HG03520 (cell line): Measurements from ENCODE around the gene MYO3B.

ENCODE experiments used
- ATAC-seq: cut with Tn5 transposase; IDR thresholded peaks from one replicate; pipeline ENCODE4 v1.9.1; 2021; ENCODE audit warnings: mild to moderate bottlenecking, moderate library complexity; ENCODE audit not compliant: unreplicated experiment

The MYO3B gene

GRCh38 chr2:170162271-170162632 lies 15.7 kb upstream of the MYO3B start:
- no peak for ATAC-seq

GRCh38 chr2:170163411-170164065 lies 14.4 kb upstream of the MYO3B start:
- no peak for ATAC-seq

- ATAC-seq: no peak
Measured at GRCh38 chr2:170165129-170165528, 12.8 kb upstream of the MYO3B start.

DNA sequence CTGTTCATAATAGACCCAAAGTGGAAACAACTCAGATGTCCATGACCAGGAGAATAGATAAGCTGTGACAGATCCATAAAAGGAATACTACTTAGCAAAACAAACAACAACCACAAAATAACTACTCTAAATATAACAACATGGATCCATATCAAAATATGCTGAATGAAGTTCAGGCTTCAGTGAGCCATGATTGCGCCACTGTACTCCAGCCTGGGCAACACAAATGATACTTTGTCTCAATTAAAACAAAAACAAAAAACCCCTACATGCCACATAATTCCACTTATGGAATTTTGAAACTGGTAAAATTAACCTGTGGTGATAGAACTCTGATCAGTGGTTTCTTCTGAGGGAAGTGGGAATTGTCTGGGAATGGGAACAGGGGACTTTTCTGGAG lies 11.2 kb upstream of the MYO3B start:
- no peak for ATAC-seq

GRCh38 chr2:170170281-170171040 lies 7.5 kb upstream of the MYO3B start:
- ATAC-seq: no peak

- no peak for ATAC-seq
Measured at GRCh38 chr2:170176212-170176611, 1.7 kb upstream of the MYO3B start.

- ATAC-seq: peak; percentile 63
Measured at GRCh38 chr2:170180031-170180566, 2.2 kb downstream of the MYO3B start.

DNA sequence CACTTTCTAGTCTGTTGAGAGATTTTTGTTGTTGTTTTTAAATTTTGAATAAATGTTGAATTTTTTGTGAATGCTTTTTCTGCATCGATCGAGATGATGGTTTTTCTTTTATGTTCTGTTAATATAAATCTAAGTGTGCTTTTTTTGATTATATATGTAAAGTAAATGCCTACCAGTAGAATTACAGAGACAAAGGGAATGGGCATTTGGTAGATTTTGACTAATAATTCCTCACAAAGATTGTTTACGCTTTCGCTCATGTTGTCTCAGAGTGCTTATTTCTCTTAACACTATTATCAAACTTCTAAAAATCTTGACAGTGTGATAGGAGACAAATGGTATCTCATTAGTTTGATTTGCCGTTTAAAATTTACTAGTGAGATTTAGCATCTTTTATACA lies 3.7 kb downstream of the MYO3B start:
- ATAC-seq: no peak

DNA sequence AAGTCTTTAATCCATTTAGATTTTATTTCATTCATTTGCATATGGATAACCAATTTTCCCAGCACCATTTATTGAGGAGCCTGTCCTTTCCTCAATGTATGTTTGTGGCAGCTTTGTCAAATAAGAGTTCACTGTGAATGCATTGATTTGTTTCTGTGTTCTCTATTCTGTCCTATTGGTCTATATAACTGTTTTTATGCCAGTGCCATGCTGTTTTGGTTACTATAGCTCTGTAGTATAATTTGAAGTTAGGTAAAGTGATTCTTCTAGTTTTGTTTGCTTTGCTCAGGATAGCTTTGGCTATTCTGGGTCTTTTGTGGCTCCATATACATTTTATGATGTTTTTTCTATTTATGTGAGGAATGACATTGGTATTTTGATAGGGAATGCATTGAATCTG lies 7.4 kb downstream of the MYO3B start:
- ATAC-seq: no peak

- ATAC-seq: no peak
Measured at GRCh38 chr2:170189757-170190156, 11.8 kb downstream of the MYO3B start.

DNA sequence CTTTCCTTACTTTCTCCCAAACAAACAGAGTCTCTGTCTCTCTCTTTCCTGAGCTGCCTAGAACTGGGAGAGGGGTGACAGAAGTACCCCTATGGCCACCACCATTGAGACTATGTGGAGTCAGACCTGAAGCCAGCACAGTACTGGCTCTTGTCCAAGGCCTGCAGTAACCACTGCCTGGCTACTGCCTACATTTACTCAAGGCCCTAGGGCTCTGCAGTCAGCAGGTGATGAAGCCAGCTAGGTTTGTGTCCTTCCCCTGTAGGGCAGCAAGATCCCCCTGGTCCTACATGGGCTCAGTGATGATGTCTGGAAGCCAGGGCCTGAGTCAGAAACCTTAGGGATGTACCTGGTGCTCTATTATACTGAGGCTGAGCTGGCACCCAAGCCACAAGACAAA lies 12.2 kb downstream of the MYO3B start:
- no peak for ATAC-seq

DNA sequence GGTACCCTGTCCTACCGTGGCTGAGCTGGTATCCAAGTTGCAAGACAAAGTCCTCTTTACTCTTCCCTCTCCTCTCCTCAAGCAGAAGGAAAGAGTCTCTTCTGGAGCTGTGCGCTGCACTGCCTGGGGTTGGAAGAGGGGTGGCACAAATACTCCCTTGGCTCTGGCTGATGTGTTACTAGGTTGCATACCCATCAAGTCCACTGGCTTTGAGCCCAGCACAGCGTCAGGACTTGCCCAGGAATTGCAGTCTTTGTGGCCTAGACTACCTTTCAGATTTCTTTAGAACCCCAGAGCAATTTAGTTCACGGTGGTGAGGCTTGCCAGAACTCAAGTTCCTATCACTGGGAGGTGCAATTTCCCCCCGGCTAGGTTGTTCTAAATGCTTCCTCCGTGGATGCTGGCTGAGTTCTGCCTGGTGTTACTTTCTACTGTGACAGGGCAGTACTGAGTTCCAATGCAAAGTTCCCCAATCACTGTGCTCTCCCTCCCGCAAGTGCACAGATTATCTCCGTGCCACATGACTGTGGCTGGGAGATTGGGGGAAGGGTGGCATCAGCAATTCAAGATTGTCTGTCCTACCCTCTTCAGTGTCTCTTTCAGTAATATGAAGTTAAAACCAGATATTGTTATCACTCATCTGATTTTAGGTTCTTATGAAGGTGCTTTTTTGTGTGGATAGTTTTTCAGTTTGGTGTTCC lies 13.4 kb downstream of the MYO3B start:
- no peak for ATAC-seq

- ATAC-seq: no peak
Measured at GRCh38 chr2:170196963-170197362, 19.0 kb downstream of the MYO3B start.

GRCh38 chr2:170201275-170201674 lies 23.3 kb downstream of the MYO3B start:
- no peak for ATAC-seq

- ATAC-seq: no peak
Measured at GRCh38 chr2:170201734-170202393, 23.9 kb downstream of the MYO3B start.

- ATAC-seq: no peak
Measured at GRCh38 chr2:170202437-170202836, 24.5 kb downstream of the MYO3B start.

GRCh38 chr2:170204298-170204951 lies 26.5 kb downstream of the MYO3B start:
- no peak for ATAC-seq

- no peak for ATAC-seq
Measured at GRCh38 chr2:170206246-170206645, 28.3 kb downstream of the MYO3B start.

DNA sequence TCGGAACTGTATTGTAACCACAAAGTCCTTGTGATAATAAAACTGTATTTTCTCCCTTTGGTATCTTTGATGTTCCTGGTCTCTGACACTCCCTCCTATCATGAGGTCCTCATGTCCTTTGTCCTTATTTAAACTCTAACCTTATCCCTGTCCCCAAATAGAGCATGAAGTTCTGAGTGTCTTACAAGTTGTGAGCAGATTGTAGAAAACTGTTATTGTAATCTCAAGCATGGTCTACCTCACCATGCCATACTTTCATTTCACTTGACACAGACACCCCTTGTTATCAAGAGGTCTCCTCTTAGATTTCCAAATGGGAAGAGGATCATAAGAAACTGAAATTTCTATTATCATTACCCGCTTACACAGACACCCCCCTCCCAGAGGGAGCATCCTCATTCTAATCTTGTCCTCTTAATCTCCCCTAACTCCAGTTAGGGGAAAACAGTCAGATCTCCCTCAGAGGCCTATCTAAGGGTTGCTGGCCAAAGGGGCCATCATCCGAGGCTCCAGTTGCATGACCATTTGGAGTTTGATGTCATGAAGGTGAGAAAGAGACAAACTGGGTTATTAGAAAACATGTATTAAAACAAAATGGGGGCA lies 29.0 kb downstream of the MYO3B start:
- ATAC-seq: no peak

GRCh38 chr2:170207901-170208300 lies 30.0 kb downstream of the MYO3B start:
- no peak for ATAC-seq
